Stimulated activated effector memory CD8-positive, alpha-beta T cell treated with anti-CD3 and anti-CD28 coated beads, Interleukin-12 subunit alpha, Interleukin-12 subunit beta, amount 100 ng/mL, for 72 hours (primary cell): ENCODE results near the gene DGKZ.
"Not testable (repeated sequence)": the region's sequence is repeated elsewhere in the genome, so short reads cannot be mapped to it uniquely, and the experiment has no call there.

Experiments used
- ATAC-seq: fragments of 150-1000 bp; cut with Tn5 transposase; 2 replicates; pipeline ENCODE4 v1.10.0; 2021
- DNase-seq, 2 donors: peaks; one replicate each; pipeline ENCODE4 v3.0.0; 2021 to 2022; ENCODE audit warnings: low spot score in 2 of 2
- H3K27ac Mint-ChIP-seq: one replicate; pipeline ENCODE4 v1.8.0; 2022; ENCODE audit warnings: mild to moderate bottlenecking, mixed read lengths
- H3K36me3 Mint-ChIP-seq: one replicate; pipeline ENCODE4 v1.8.0; 2022; ENCODE audit warnings: mild to moderate bottlenecking, mixed read lengths
- H3K4me1 Mint-ChIP-seq: one replicate; pipeline ENCODE4 v1.8.0; 2022; ENCODE audit warnings: mixed read lengths
- H3K4me3 Mint-ChIP-seq: one replicate; pipeline ENCODE4 v1.8.0; 2022; ENCODE audit warnings: mild to moderate bottlenecking, mixed read lengths
- H3K9me3 Mint-ChIP-seq: one replicate; pipeline ENCODE4 v1.8.0; 2022; ENCODE audit warnings: mixed read lengths

Gene DGKZ, protein sequence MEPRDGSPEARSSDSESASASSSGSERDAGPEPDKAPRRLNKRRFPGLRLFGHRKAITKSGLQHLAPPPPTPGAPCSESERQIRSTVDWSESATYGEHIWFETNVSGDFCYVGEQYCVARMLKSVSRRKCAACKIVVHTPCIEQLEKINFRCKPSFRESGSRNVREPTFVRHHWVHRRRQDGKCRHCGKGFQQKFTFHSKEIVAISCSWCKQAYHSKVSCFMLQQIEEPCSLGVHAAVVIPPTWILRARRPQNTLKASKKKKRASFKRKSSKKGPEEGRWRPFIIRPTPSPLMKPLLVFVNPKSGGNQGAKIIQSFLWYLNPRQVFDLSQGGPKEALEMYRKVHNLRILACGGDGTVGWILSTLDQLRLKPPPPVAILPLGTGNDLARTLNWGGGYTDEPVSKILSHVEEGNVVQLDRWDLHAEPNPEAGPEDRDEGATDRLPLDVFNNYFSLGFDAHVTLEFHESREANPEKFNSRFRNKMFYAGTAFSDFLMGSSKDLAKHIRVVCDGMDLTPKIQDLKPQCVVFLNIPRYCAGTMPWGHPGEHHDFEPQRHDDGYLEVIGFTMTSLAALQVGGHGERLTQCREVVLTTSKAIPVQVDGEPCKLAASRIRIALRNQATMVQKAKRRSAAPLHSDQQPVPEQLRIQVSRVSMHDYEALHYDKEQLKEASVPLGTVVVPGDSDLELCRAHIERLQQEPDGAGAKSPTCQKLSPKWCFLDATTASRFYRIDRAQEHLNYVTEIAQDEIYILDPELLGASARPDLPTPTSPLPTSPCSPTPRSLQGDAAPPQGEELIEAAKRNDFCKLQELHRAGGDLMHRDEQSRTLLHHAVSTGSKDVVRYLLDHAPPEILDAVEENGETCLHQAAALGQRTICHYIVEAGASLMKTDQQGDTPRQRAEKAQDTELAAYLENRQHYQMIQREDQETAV

DNA sequence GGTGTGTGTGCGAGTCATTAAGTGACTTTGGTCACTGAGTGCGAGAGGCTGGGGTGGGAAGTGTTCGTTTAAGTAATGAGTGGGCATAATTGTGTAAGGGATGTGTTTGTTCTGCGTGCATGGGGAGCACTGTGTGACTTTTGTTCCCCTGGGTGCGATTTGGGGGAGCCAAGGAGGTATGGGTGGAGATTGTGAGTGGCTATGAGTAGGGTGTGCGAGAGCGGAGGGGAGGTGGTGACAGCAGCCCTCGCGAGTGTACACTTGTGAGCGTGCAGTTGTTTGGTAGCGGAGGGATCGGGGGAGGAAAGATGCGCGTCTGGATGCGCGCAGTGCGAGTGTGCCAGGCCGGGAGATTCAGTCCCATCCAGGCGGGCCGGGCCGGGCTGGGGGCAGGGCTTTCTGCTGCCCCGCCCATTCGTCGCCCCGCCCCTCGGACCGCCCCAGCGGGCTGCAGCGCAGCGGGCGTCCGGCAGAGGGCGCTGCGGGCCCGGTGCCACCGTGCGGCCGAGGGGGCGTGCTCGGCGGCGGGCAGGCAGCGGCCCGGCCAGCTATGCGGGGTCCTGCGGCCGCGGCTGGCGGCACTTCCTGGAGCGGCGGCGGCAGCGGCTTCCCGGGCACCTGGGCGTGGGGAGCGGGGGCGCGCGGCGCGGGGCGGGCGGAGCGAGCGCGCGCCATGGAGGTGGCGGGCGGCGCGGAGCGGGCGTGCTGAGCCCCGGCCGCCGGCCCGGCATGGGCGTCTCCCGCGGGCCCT, at the start of gene DGKZ:
DGKZ (plus strand) TSS at position 578 of the 751 bp plus-strand sequence. CDS start 197 bp downstream, outside the sequence.
- peak; percentile 82 for ATAC-seq
- Mint-ChIP-seq H3K4me1 (peaks cover 65% of the 10 kb centered on the region), H3K36me3 (peaks cover 13% of the 10 kb centered on the region), H3K27ac (peak within 1 kb of the TSS; percentile 97), H3K4me3 (peak within 1 kb of the TSS; percentile 74), H3K9me3 (no peaks in the 10 kb centered on the region)
- DNase-seq = peak; percentile 95 to 100

GRCh38 chr11:46298699-46299433, 48.4 kb upstream of the DGKZ start:
- DNase-seq = no peak
- peaks cover 16% of the 10 kb centered on the region for H3K4me1 Mint-ChIP-seq
- peak; percentile 58 for ATAC-seq
- H3K27ac Mint-ChIP-seq = no peak overlapping the region
- H3K4me3 Mint-ChIP-seq = no peak overlapping the region
- no peaks in the 10 kb centered on the region for H3K9me3 Mint-ChIP-seq
- no peaks in the 10 kb centered on the region for H3K36me3 Mint-ChIP-seq

DNA sequence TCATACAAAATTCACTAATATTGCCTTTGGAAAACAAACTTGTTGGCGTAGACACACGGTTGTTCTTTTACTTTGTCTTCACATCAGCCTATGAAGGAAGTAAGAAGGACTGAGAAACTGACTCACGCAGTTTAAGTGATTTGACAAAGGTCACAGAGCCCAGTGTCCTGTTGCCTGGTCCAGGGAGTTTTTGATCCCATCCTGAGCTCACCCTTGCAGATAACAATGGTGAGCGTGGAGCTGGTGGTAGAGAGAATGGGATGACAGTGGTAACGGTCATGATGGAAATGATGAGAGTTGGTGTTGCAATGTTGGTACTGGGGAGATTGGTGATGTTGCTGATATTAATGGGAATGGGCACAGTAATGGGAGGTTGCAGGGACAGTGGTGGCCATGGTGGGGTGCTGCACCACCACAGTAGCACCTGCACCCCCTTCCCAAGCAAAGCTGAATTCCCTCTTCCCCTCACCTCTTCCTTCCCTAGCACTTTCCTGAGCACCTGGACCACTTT, 47.8 kb upstream of the DGKZ start:
- Mint-ChIP-seq H3K4me1 (peaks cover 16% of the 10 kb centered on the region), H3K36me3 (no peaks in the 10 kb centered on the region), H3K27ac (no peak overlapping the region), H3K4me3 (no peak overlapping the region), H3K9me3 (no peaks in the 10 kb centered on the region)
- no peak for DNase-seq
- no peak for ATAC-seq

DNA sequence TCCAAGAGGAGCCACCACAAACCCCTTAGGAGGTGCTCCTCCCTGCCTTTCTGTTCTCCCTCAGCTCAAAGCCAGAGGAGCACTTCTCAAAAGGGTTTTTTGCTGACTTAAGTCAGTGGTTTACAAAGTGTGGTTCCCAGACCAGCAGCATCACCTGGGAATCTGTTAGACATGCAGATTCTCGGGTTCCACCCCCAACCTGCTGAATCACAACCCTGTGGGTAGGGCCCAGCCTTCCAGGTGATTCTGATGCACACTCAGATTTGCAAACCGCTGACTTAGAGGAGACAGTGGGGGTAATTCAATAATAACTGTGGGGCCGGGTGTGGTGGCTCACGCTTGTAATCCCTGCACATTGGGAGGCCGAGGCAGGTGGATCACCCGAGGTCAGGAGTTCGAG, 47.0 kb upstream of the DGKZ start:
- Mint-ChIP-seq H3K27ac (no peak overlapping the region), H3K9me3 (no peaks in the 10 kb centered on the region), H3K4me1 (peaks cover 16% of the 10 kb centered on the region), H3K36me3 (no peaks in the 10 kb centered on the region), H3K4me3 (no peak overlapping the region)
- peak; percentile 67 for ATAC-seq
- no peak for DNase-seq

- Mint-ChIP-seq H3K9me3 (no peaks in the 10 kb centered on the region), H3K36me3 (no peaks in the 10 kb centered on the region), H3K4me1 (peaks cover 9% of the 10 kb centered on the region), H3K27ac (no peak overlapping the region), H3K4me3 (no peak overlapping the region)
- no peak for DNase-seq
- ATAC-seq = no peak
Observed at GRCh38 chr11:46302866-46303265, 44.4 kb upstream of the DGKZ start.

- H3K27ac Mint-ChIP-seq, DNase-seq, H3K9me3 Mint-ChIP-seq, H3K36me3 Mint-ChIP-seq, H3K4me3 Mint-ChIP-seq, ATAC-seq: not testable (repeated sequence)
- peaks cover 13% of the 10 kb centered on the region for H3K4me1 Mint-ChIP-seq
Observed at GRCh38 chr11:46304036-46304435, 43.2 kb upstream of the DGKZ start.

GRCh38 chr11:46304605-46305179, 42.6 kb upstream of the DGKZ start:
- Mint-ChIP-seq H3K4me3 (no peak overlapping the region), H3K9me3 (no peaks in the 10 kb centered on the region), H3K27ac (no peak overlapping the region), H3K36me3 (no peaks in the 10 kb centered on the region), H3K4me1 (peaks cover 6% of the 10 kb centered on the region)
- DNase-seq (no peak), ATAC-seq (no peak)

DNA sequence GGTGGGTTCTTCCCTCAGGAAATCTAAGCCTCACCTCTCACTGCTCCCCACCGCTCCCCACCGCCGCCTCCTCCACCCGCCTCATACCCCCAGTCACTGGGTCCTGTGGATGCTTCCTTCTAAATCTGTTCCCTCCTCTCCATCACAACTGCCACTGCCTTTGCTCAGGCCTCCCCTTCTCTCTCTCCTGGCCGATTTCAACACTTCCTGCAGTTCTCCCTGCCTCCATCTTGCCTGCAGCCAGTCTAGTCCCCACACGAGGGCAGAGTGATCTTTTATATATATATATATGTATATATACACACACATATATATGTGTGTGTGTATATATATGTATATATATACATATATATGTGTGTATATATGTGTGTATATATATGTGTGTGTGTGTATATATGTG, 42.0 kb upstream of the DGKZ start:
- Mint-ChIP-seq H3K4me1 (peaks cover 5% of the 10 kb centered on the region), H3K9me3 (no peaks in the 10 kb centered on the region), H3K27ac (no peak overlapping the region), H3K36me3 (no peaks in the 10 kb centered on the region), H3K4me3 (no peak overlapping the region)
- no peak for DNase-seq
- no peak for ATAC-seq

DNA sequence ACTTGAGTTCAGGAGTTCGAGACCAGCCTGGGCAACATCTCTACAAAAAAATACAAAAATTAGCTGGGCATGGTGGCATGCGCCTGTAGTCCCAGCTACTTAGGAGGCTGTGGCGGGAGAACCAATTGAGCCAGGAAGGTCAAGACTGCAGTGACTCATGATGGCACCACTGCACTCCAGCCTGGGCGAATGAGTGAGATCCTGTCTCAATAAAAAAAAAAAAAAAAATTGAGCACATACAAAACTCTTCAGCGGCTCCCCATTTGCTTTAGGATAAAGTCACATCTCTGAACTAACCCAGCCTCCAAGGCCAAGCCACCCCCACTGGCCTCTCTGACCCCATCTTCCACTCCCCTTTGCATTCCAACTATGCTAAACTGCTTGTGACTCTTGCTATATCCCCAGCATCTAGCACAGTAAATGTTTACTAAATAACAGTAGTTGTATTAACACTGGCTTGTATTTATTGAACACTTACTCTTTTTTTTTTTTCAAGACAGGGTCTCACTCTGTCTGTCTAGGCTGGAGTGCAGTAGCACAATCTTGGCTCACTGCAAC, 40.9 kb upstream of the DGKZ start:
- H3K36me3 Mint-ChIP-seq = no peaks in the 10 kb centered on the region
- no peak overlapping the region for H3K4me3 Mint-ChIP-seq
- peaks cover 5% of the 10 kb centered on the region for H3K4me1 Mint-ChIP-seq
- no peak overlapping the region for H3K27ac Mint-ChIP-seq
- ATAC-seq (no peak), DNase-seq (no peak)
- H3K9me3 Mint-ChIP-seq = no peaks in the 10 kb centered on the region

DNA sequence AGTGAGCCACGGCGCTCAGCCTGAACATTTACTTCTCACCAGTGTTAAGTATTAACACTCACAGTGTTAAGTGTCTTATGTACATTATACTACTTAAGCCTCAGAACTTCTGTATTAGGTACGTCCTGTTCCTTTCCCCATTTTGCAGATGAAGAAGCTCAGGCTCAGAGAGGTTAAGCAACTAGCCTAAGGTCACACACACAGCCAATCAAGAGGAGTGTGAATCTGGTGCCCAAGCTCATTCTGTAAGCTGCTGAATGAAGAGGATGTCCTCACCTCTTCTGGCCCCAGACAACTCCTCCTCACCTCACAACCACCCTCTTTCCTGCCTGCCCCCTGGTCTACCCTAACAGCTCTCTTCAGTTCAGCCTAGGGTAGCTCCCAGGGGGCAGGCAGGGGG, 39.9 kb upstream of the DGKZ start:
- ATAC-seq = no peak
- H3K4me1 Mint-ChIP-seq = peaks cover 5% of the 10 kb centered on the region

GRCh38 chr11:46307785-46308341, 39.4 kb upstream of the DGKZ start:
- peaks cover 5% of the 10 kb centered on the region for H3K4me1 Mint-ChIP-seq
- no peak overlapping the region for H3K4me3 Mint-ChIP-seq
- H3K36me3 Mint-ChIP-seq = no peaks in the 10 kb centered on the region
- no peak for ATAC-seq
- no peaks in the 10 kb centered on the region for H3K9me3 Mint-ChIP-seq
- no peak overlapping the region for H3K27ac Mint-ChIP-seq
- no peak for DNase-seq

More for the DNA sequence above, 39.9 kb upstream of the DGKZ start:
- no peak overlapping the region for H3K27ac Mint-ChIP-seq
- H3K9me3 Mint-ChIP-seq = no peaks in the 10 kb centered on the region
- no peak overlapping the region for H3K4me3 Mint-ChIP-seq
- no peaks in the 10 kb centered on the region for H3K36me3 Mint-ChIP-seq
- DNase-seq = no peak

DNA sequence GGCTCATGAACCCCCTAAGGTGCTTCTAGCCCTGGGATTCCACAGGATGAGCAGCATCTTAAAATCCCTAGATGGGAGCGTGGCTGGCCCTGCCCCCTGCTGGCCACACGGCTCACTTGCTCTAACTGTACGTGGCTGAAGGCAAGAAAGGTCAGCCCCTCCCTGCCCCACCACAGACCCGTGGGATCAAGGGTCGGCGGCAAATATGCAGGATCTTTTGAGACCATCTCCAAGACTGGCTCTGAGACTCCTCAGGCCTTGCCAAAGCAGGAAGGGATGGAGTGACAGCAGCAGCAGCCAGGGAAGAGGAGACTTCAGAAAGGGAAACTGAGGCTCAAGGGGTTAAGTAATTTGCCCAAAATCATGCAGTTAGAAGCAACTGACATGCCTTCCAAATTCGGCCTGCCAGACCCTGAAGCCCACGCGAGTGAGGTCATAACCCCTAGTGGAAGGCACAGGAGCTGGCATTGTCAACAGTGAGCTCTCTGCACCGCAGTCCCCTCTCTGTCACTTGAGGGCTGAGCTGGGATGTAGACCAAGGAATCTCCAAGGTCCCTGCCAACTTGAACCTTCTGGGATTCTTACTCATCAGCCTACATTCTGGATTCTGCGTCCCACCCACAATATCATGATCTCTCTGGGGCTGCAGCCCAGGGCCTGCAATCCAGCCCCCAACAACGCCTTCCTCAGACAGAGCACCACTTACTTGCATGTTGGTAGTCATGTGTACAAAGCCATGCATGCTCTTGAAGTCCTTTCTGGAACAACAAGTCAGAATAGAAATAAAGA, 38.4 kb upstream of the DGKZ start:
- ATAC-seq (peak; percentile 79), DNase-seq (peak; percentile 57 to 82)
- Mint-ChIP-seq H3K27ac (no peak overlapping the region), H3K9me3 (no peaks in the 10 kb centered on the region), H3K4me3 (no peak overlapping the region), H3K4me1 (peaks cover 5% of the 10 kb centered on the region), H3K36me3 (no peaks in the 10 kb centered on the region)

GRCh38 chr11:46309814-46310259, 37.4 kb upstream of the DGKZ start:
- Mint-ChIP-seq H3K36me3 (no peaks in the 10 kb centered on the region), H3K4me1 (peaks cover 6% of the 10 kb centered on the region), H3K4me3 (no peak overlapping the region), H3K9me3 (no peaks in the 10 kb centered on the region), H3K27ac (no peak overlapping the region)
- no peak for DNase-seq
- ATAC-seq = no peak
